HepG2 (cell line): ENCODE results near the gene HOMEZ. TPM values are rescaled to one million over a fixed set of nuclear protein-coding genes. Genes with fewer than 3 reads are reported as not detected.
A peak's percentile ranks its signal among the peaks of the same experiment; 100 is the strongest.

ENCODE experiments used
- AGO2 ChIP-seq: fragments of 200-400 bp; formaldehyde crosslinking; optimal IDR thresholded peaks from 2 replicates; pipeline ENCODE3; 2017; ENCODE audit warnings: mild to moderate bottlenecking, low read depth, low read length, moderate library complexity
- CCAR2 ChIP-seq: fragments of 200-400 bp; formaldehyde crosslinking; optimal IDR thresholded peaks from 2 replicates; pipeline ENCODE3; 2018; ENCODE audit warnings: low read depth, mild to moderate bottlenecking, low read length, moderate library complexity
- FOXK1 ChIP-seq: sonication (generic); formaldehyde crosslinking; IDR thresholded peaks from 2 replicates; pipeline ENCODE4 v1.4.0; 2020; ENCODE audit warnings: low read depth, missing genetic modification reagents, borderline replicate concordance
- HES4 ChIP-seq: sonication (generic); formaldehyde crosslinking; IDR thresholded peaks from 2 replicates; pipeline ENCODE4 v1.9.0; 2021; ENCODE audit warnings: mild to moderate bottlenecking, missing genetic modification reagents, borderline replicate concordance
- RELA ChIP-seq: sonication (generic); formaldehyde crosslinking; IDR thresholded peaks from 2 replicates; pipeline ENCODE4 v1.4.0; 2020; ENCODE audit warnings: missing genetic modification reagents
- SMAD1 ChIP-seq: sonication (generic); formaldehyde crosslinking; IDR thresholded peaks from 2 replicates; pipeline ENCODE4 v1.4.0; 2020; ENCODE audit warnings: missing genetic modification reagents, low read depth, mild to moderate bottlenecking, borderline replicate concordance
- SP1 ChIP-seq, 2 experiments: fragments of 450-650 bp in 1 of 2; sonication (generic) in 1 of 2; formaldehyde crosslinking in 1 of 2; IDR thresholded peaks; 2 replicates each; pipeline versions ENCODE4 v1.4.0 to v1.6.1; 2016 to 2020; ENCODE audit warnings: missing genetic modification reagents in 1 of 2
- ZBTB1 ChIP-seq: sonication (generic); formaldehyde crosslinking; IDR thresholded peaks from 2 replicates; pipeline ENCODE4 v1.4.0; 2020; ENCODE audit warnings: missing genetic modification reagents, borderline replicate concordance
- ZBTB7B ChIP-seq: sonication (generic); formaldehyde crosslinking; IDR thresholded peaks from 2 replicates; pipeline ENCODE4 v1.4.0; 2020; ENCODE audit warnings: missing genetic modification reagents
- polyA plus RNA-seq, 8 experiments: library from polyadenylated mRNA; depleted of rRNA in 3 of 8; stranded (reverse) in 7 of 8; unstranded in 1 of 8; fragments of >200 nt; fragmentation: Illumina TruSeq in 4 of 8; extraction: Trizol in 4 of 8; gene quantifications; 2 replicates each; pipeline versions ENCODE4 v1.2.1 to v1.2.3, GENCODE V29; 2011 to 2016; ENCODE audit warnings: low read depth in 4 of 8, missing spikeins in 1 of 8, mixed read lengths in 1 of 8; ENCODE audit not compliant: insufficient read depth in 1 of 8
- total RNA-seq, 5 experiments: library from RNA; depleted of rRNA; stranded (reverse); fragments of >200 nt; fragmentation: Illumina TruSeq; extraction: Trizol; gene quantifications; 2 replicates each; pipeline ENCODE4 v1.2.3, GENCODE V29; 2016; ENCODE audit warnings: low read depth in 1 of 5
- TF ChIP-seq, protein P1 (sequence below), 2 experiments: fragments of 450-650 bp in 1 of 2; sonication (generic) in 1 of 2; formaldehyde crosslinking in 1 of 2; IDR thresholded peaks; 2 replicates each; pipeline versions ENCODE4 v1.6.1 to v1.8.0; 2016 to 2022; ENCODE audit warnings: antibody characterized with exemption in 1 of 2, mild to moderate bottlenecking in 1 of 2, missing genetic modification reagents in 1 of 2
- TF ChIP-seq, protein P2 (sequence below): sonication (generic); formaldehyde crosslinking; IDR thresholded peaks from 2 replicates; pipeline ENCODE4 v1.4.0; 2020; ENCODE audit warnings: missing genetic modification reagents
- TF ChIP-seq, protein P3 (sequence below), 2 experiments: sonication (generic) in 1 of 2; formaldehyde crosslinking in 1 of 2; IDR thresholded peaks; 2 replicates each; pipeline versions ENCODE4 v1.4.0 to v1.6.1; 2018 to 2020; ENCODE audit warnings: missing genetic modification reagents in 2 of 2, borderline replicate concordance in 1 of 2, low read depth in 1 of 2, mild to moderate bottlenecking in 1 of 2, missing biosample characterization in 1 of 2
- TF ChIP-seq, protein P4 (sequence below): sonication (generic); formaldehyde crosslinking; IDR thresholded peaks from 2 replicates; pipeline ENCODE4 v1.8.1; 2023; ENCODE audit warnings: mild to moderate bottlenecking, missing genetic modification reagents

HOMEZ gene
- total and polyA plus RNA-seq, 2 of the 13 experiments (the other 11 are each of a cell fraction or from before 2014, with no cell fraction given) = 14.5 to 31.8 TPM

DNA sequence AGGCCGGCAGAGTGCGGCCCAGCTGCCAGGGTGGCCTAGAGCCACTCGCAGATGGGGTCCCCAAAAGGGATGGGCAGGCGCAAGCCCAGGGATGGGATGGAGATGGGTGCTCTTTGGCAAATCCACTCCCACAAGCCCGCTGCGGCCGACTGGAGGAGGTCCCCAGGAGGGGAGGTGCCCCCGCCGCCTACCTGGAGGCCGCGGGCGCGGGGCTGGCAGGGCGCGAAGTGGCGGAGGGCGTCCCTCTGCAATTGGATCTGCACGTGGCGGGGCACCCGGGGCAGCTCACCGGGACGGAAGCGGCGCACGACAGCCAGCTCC lies 16.0 kb upstream of the HOMEZ start (continued):
- TF ChIP-seq, protein P1, sequence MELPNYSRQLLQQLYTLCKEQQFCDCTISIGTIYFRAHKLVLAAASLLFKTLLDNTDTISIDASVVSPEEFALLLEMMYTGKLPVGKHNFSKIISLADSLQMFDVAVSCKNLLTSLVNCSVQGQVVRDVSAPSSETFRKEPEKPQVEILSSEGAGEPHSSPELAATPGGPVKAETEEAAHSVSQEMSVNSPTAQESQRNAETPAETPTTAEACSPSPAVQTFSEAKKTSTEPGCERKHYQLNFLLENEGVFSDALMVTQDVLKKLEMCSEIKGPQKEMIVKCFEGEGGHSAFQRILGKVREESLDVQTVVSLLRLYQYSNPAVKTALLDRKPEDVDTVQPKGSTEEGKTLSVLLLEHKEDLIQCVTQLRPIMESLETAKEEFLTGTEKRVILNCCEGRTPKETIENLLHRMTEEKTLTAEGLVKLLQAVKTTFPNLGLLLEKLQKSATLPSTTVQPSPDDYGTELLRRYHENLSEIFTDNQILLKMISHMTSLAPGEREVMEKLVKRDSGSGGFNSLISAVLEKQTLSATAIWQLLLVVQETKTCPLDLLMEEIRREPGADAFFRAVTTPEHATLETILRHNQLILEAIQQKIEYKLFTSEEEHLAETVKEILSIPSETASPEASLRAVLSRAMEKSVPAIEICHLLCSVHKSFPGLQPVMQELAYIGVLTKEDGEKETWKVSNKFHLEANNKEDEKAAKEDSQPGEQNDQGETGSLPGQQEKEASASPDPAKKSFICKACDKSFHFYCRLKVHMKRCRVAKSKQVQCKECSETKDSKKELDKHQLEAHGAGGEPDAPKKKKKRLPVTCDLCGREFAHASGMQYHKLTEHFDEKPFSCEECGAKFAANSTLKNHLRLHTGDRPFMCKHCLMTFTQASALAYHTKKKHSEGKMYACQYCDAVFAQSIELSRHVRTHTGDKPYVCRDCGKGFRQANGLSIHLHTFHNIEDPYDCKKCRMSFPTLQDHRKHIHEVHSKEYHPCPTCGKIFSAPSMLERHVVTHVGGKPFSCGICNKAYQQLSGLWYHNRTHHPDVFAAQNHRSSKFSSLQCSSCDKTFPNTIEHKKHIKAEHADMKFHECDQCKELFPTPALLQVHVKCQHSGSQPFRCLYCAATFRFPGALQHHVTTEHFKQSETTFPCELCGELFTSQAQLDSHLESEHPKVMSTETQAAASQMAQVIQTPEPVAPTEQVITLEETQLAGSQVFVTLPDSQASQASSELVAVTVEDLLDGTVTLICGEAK (IDR thresholded peaks at IDR 0.05) = no peak
- TF ChIP-seq, protein P1 (CRISPR knock-in tag; IDR thresholded peaks at IDR 0.05) = peak; percentile 85; the same call in 1 of the 2 replicates
- TF ChIP-seq ZBTB7B (peak; percentile 66; the same call in 1 of the 2 replicates), HES4 (CRISPR knock-in tag) (peak; percentile 99), ZBTB1 (peak; percentile 93; the same call in 1 of the 2 replicates), SMAD1 (CRISPR knock-in tag) (peak; percentile 56; the same call in 1 of the 2 replicates), AGO2 (no peak), RELA (CRISPR knock-in tag) (no peak; the same call in 1 of the 2 replicates), CCAR2 (no peak), FOXK1 (CRISPR knock-in tag) (peak; percentile 52; the same call in 1 of the 2 replicates), SP1 (IDR thresholded peaks at IDR 0.05) (no peak), SP1 (CRISPR knock-in tag; IDR thresholded peaks at IDR 0.05) (peak; percentile 35)
- TF ChIP-seq, protein P2, sequence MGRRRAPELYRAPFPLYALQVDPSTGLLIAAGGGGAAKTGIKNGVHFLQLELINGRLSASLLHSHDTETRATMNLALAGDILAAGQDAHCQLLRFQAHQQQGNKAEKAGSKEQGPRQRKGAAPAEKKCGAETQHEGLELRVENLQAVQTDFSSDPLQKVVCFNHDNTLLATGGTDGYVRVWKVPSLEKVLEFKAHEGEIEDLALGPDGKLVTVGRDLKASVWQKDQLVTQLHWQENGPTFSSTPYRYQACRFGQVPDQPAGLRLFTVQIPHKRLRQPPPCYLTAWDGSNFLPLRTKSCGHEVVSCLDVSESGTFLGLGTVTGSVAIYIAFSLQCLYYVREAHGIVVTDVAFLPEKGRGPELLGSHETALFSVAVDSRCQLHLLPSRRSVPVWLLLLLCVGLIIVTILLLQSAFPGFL (CRISPR knock-in tag) = peak; percentile 73
- TF ChIP-seq, protein P3, sequence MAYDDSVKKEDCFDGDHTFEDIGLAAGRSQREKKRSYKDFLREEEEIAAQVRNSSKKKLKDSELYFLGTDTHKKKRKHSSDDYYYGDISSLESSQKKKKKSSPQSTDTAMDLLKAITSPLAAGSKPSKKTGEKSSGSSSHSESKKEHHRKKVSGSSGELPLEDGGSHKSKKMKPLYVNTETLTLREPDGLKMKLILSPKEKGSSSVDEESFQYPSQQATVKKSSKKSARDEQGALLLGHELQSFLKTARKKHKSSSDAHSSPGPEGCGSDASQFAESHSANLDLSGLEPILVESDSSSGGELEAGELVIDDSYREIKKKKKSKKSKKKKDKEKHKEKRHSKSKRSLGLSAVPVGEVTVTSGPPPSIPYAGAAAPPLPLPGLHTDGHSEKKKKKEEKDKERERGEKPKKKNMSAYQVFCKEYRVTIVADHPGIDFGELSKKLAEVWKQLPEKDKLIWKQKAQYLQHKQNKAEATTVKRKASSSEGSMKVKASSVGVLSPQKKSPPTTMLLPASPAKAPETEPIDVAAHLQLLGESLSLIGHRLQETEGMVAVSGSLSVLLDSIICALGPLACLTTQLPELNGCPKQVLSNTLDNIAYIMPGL (CRISPR knock-in tag; IDR thresholded peaks at IDR 0.05; ENCODE audit: borderline replicate concordance in 1 of 2, low read depth in 1 of 2) = peak in 1 of 2 experiments; percentile 60; a peak in 2 of 4 replicates
- TF ChIP-seq, protein P4, sequence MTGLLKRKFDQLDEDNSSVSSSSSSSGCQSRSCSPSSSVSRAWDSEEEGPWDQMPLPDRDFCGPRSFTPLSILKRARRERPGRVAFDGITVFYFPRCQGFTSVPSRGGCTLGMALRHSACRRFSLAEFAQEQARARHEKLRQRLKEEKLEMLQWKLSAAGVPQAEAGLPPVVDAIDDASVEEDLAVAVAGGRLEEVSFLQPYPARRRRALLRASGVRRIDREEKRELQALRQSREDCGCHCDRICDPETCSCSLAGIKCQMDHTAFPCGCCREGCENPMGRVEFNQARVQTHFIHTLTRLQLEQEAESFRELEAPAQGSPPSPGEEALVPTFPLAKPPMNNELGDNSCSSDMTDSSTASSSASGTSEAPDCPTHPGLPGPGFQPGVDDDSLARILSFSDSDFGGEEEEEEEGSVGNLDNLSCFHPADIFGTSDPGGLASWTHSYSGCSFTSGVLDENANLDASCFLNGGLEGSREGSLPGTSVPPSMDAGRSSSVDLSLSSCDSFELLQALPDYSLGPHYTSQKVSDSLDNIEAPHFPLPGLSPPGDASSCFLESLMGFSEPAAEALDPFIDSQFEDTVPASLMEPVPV (CRISPR knock-in tag) = peak; percentile 99; the same call in 1 of the 2 replicates
